UCSD-AML1 (cell line): ENCODE results near the gene SMARCD2.
"Not testable (repeated sequence)": the region's sequence is repeated elsewhere in the genome, so short reads cannot be mapped to it uniquely, and the experiment has no call there.

Experiments
- DNase-seq: peaks from one replicate; lab custom pipeline; 2025; ENCODE audit not compliant: unreplicated experiment; lab: John Stamatoyannopoulos, UW

SMARCD2 gene

GRCh38 chr17:63816123-63816522 is 26.4 kb downstream of the SMARCD2 start:
- DNase-seq: no peak

GRCh38 chr17:63809970-63810369 is 32.5 kb downstream of the SMARCD2 start:
- no peak for DNase-seq

- DNase-seq: no peak
Observed at GRCh38 chr17:63805591-63805990, 36.9 kb downstream of the SMARCD2 start.

GRCh38 chr17:63804328-63804727 is 38.2 kb downstream of the SMARCD2 start:
- DNase-seq: no peak

- DNase-seq: no peak
Observed at GRCh38 chr17:63800783-63801182, 41.7 kb downstream of the SMARCD2 start.

- no peak for DNase-seq
Observed at GRCh38 chr17:63798572-63799106, 43.8 kb downstream of the SMARCD2 start.

GRCh38 chr17:63796375-63796774 is 46.1 kb downstream of the SMARCD2 start:
- DNase-seq: not testable (repeated sequence)

- no peak for DNase-seq
Observed at GRCh38 chr17:63792055-63792729, 50.3 kb downstream of the SMARCD2 start.

- DNase-seq: no peak
Observed at GRCh38 chr17:63790057-63790456, 52.4 kb downstream of the SMARCD2 start.

GRCh38 chr17:63786971-63787711 is 55.3 kb downstream of the SMARCD2 start:
- DNase-seq: no peak

GRCh38 chr17:63786117-63786516 is 56.4 kb downstream of the SMARCD2 start:
- no peak for DNase-seq

- no peak for DNase-seq
Observed at GRCh38 chr17:63785556-63785955, 56.9 kb downstream of the SMARCD2 start.

- DNase-seq: no peak
Observed at GRCh38 chr17:63783522-63783921, 59.0 kb downstream of the SMARCD2 start.
